Amniotic epithelial cell (primary cell): ENCODE measurements around the gene SOWAHA.

ENCODE experiments used
- DNase-seq: peaks from one replicate; pipeline ENCODE4 v3.0.0-alpha.2; 2010; ENCODE audit warnings: low read depth

The SOWAHA gene

DNA sequence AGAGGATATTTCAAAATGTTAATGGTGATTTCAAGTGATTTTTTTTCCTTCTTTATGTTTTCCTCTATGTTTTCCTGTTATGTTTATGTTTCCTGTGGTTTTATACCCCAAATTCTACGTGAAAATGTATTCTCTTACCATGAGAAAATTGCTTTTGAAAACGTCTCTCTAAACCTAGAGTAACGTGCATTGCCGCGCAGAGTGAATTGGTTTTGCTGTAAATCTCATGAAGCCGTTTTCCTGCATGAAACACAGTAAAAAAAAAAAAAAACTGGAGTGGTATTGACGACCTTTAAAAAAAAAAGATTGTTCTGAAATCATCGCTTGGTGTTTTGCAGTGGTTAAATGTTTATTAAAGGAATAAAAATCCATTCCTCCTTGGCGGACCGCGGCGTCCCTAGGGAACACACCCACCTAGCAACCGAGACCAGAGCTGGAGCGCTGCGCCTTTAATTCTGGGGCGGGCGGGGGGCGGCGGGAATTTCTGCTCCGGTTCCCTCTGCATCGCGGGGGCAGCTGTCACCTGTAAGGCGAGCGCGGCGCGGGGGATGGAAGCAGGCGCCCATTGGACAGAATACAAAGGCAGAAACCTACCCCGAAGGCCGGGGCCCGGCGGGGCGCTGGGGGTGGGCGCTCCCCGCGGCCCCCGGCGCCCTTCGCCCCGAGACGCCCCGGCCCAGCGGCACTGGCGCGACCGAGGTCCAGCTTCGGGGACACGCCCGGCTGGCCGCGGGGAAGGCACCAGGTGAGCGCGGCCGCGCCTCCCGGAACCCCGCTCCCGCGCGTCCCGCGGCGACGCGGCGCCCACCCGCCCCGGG lies at the start of gene SOWAHA:
Gene SOWAHA, plus strand, starts transcription at position 522 of the 818 bp plus-strand sequence. CDS start 320 bp downstream, outside the sequence.
- no peak for DNase-seq

DNA sequence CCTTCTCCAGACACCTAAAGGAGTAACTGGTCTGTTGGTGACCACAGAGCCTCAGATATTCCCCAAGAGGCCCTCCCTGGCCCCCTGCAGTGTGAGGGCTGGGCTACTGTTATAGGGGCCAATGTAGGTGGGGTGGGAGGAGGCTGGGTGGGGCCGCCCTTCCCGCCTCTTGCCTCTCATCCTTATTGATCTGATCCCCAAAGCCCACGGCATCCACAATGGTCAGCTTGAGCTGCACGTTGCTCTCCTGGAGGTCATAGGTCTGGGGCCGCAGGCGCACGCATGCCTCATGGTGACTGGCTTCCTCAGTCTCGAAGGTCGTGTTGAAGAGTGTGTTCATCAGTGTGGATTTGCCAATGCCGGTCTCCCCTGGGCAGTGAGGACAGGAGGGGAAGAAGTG lies 49.1 kb upstream of the SOWAHA start:
- DNase-seq = no peak

DNA sequence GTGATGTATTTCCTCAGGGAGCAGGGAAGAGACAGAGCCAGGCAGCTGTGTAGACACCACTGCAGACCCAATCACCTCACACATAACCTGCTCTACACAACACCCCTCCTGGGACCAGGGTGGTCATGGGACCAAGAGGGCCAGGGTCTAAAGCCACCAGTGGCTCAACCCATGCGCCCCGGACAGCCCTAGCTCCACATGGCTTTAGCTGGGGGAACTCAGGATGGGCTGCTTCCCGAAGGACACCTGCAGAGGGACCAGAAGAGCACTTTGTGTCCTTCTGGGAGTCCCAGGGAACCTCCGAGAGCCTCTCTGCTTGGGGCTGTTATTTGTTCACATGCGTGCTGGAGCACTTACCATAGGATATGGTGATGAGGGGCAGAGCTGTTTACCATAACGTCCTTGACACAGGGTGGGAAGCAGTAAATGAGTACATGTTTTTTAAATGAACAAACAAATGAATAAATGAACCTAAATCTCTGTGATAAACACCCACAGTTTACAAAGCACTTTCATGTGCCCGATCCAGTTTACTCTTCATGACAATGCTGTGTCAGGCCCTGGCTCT lies 48.3 kb upstream of the SOWAHA start:
- no peak for DNase-seq

DNA sequence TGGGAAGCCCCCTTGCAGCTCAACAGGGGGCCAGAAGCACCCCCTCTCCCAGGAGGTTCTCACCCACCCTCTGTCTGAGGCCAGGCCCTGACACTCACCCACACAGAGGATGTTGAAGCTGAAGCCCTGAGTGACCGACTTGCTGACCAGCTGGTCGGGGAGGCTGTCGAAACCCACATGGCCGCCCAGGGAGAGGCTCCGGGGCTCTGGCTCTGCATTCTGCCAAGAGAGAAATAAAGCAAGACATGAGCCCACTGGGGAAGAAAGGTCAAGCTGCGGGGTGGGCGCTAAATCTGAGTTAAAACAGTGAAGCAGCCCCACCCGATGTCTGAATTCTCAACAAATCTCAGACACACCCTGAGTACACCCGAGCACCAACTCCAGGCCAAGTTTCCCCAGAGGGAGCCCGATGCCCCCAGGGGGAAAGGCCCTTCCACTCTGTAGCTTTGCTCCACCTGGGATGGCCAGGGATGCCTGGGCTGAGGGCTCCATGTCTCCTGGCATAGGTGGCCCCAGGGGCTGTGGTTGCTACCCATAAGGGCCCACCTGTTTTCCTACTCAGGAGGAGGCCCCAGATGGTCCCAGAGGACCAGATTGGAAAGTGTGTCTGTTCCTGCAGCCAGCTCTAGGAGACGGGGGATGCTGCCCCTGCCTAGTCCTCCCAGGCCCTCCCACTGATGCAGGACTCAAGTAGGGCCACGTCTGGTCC lies 47.6 kb upstream of the SOWAHA start:
- DNase-seq = no peak

DNA sequence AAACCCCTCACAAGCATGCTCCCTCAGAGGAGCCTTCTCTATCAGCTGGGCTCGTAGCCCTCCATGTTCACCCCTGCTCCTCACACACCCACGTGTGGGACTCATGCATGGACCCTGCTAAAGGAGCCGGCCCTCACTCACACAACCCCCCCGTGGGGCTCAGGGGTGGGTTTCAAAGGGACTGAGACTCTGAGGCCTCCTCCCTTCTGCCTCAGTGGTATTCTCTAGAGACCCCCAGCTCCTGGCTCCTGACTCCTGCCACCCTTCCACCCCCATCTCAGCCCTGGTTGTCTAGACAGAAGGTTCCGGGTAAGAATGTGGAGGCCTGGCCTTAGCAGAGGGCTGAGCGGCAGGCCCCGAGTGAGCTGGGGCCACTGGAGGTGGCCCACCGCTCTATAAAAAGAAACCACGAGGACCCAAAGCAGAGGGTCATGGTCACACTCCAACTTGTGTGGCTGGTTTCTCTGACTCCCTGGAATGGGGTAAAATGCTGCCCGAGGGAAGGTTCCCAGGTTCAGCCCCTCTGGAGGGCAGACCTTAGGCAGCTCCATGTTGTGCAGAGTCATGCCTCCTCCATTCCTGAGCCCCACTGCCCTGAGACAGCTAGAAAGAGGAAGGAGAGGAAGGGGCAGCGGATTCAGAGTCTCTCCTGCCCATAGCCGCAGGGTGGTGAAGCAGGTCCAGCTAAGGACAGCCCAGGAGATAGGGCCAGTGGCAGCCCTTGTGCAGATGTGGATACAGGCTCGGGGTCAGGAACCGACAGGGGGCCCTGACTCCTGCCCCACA lies 46.9 kb upstream of the SOWAHA start:
- DNase-seq = no peak

DNA sequence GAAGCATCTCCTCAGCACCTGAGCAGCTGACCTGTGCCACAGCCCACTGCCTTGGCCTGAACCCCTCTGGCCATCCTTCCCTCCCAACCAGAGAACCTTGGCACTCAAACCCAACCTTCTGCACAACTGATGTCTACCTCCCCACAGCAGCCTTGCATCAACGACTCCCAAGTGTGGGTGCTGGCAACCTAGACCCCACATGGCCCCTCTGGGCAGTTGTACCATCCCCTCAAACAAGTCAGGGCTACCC lies 46.4 kb upstream of the SOWAHA start:
- DNase-seq = no peak

DNA sequence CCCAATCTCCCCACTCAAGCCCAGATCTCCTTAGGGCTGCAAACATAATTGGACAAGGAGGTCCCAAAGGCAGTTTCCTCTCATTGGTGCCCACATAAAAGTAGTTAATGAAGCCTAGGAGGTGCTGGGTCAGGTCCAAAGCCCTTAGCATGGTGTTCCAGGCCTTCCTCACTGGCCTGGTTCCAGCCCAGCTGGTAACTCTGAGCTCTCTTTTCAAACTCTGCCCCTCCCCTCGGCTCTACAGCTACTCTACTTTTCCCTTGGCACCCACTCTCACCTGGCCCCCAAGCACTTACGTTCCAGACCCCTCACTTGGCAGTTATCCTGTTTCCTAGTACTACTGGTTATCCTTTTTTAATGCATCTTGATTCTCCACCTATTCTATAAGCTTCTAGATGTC lies 46.0 kb upstream of the SOWAHA start:
- no peak for DNase-seq

DNA sequence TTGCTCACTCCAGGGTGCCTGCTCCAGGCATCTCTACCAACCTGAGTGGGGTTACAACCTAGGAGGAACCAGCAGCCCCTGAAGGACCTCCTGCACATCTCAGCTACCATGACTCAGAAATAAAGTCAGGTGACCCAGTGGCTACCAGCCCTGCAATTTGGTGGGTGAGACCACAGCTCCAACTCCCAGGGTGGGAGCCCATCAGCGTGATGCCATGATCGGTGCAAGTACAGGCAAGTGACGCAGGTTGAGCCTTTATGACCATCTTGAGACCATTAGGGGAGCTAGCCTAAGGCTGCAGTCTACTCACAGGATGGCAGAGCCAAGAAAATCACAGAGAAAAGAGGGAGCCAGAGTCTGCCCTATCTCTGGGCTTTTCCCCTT lies 44.6 kb upstream of the SOWAHA start:
- DNase-seq = no peak

DNA sequence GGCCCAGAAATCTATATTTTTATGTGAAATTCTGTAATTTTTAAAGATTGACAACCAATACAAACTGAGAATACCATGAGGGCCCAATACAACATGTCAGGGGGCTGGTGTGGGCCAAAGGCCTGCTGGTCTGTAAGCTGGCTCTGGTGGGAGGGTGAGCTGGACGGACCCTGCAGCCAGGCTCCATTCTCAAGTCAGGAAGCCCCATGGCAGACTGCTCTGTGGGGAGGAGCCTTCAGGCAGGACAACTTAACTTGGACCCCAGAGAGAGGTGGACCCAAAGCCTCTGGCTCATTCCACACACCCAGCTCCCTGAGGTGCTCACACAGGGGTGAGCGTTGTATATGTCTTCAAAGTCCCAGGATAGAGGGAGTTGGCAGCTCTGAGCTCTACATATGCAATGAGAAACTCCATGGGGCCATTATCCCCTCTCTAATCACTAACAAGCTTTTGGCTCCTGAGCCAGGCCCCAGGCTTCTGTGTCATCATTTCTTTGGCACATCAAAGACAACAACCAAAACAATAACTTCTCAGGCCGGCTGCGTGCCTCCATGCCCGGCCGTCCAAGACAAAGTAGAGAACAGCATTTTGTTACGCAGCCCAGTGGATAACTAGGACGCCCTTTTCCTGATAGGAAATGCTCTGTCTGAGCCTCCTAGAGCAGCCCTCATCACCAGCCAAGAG lies 42.5 kb upstream of the SOWAHA start:
- DNase-seq = no peak

DNA sequence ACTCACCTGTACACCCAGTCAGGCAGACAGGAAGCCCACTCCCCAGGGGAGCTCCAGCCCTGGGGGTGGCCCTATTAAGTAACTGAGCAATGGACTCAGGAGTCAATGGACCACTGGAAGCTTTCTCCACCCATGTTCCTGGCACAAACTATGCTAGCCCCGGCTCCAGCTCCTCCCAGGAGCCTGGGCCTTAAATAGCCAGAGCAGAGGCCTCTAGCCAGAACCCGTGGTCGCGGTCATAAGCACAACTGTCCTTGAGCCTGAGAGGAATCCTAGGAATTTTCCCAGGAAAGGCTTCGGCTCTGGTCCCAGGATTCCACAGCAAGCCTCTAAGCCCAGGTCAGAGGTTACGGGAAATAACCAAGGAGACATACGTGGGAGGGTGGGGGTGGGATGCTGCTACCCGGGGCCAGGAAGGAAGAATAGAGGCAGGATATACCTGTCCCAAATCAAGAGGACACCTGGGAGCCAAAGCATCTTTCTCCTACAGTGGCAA lies 41.6 kb upstream of the SOWAHA start:
- peak; percentile 86 for DNase-seq

DNA sequence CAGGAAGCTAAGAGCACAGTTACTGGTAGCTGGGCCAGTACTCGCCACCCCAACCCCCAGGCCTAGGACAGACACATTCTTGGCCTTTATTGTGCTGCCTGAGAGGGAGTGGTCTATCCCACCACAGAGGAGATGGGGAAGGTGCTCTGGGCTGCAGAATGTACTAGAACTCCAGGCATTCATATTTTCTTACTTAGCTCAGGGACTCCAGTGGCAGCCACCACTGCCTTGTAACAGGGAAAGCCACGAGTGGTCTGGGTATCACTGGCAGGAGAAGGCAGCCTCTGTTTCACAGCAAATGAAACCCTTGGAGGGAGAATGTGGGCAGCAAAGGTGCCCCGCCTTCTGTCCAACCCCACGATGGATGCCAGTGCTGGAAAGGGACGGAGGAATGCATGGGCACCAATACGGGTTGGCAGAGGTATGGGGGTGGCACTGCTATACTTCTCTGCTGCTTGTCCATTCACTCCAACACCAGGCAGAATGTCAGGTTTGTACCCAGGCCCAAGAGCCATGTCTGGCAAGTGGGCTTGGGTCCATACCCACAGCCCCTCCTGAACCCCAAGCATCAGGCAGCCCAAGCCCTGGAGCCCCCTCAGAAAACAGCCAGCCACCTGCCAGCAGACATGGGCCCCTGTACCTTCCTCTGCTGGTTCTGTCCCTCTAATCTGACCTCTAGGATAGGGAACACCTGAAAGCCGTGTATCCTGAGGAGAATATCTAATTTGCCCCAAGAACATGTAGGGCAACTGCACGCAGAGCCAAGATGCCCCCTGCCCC lies 40.6 kb upstream of the SOWAHA start:
- DNase-seq = no peak

DNA sequence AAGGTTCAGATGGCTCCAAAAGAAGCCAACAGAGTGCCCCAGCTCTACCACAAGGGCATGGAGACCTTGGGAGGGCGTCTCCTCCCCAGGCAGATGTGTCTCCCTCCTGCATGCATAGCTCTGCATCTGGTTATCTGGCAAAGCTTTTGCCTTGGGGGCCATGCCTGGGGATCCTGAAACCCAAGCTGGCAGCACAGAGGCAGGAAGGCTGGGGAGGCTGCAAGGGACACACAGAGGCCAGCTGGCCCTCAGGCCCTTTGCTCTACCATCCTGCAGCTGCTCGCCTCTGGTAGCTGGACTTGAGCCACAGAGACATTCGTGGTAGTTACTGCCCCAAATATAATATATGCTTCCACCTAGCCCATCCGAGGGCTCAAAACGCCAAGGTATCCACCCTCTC lies 40.0 kb upstream of the SOWAHA start:
- no peak for DNase-seq

DNA sequence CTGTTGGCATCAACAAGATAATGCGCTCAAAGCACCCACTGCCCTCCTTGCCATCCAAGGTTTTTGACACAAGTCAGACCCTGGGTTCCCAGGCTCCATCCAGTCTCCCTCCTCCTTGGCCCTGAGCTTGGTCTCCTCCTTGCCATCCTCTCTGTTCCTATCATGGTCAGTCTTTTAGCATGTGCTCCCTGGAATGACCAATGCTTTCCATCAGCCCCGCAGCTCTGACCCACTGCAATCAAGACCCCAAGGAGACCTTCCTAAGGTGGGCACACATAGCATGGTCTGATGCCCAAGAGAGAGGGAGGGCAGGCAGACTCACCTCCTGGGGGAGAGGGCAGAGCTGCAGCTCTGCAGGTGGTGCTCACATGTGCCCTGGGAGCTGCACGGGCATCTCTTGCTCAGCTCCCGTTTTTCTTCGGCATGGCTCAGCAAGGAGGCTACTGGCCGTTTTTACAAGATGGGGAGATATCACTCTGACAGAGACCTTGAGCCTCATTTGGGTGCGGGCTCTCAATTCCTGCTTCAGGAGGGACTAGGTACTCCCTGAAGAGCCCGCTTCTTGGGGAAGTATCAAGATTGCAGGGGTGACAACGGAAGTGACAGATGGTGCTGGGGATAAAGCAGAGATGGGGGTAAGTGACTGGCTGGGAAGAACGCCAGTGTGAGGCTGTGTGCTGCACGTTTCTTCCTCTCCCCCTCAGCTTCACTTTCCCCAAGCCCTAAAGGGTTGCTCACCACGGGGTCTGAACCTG lies 39.3 kb upstream of the SOWAHA start:
- DNase-seq = no peak

DNA sequence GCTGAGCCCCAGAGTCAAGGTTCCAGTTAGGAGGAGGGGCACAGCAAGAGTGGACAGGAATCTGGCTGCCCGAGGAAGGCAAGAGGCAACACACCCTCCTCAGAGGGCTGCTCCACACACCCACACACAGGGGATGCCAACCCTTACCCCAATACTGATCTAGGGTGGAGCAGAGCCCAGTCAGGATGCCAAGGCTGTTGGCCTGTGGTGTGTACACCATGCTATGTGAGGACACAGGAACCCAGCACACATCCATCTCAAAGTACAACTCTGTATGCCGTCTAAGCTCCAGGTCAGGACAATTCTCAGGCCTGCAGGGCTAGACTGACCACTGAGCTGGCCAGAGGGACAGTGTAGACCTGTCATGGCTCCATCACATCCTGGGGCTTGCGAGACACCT lies 38.7 kb upstream of the SOWAHA start:
- DNase-seq = no peak

DNA sequence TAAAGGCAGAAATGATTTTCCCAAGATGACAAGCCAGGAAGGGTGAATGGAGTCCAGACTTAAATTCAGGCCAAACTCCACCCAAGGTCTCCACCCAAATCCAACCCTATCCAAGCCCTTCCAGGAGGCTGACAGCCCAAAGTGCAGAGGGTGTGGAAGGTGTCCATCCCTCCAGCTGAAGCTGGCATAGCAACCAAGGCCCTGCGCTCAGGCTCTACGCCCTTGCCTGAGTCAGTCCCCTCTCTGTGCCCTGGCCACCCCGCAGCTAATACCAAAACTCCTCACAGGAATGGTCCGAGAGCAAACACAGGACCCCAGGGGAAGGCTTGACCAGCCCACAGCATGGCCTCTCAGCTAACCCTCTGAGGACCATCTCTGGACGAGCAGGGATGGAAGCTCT lies 38.2 kb upstream of the SOWAHA start:
- DNase-seq = no peak

DNA sequence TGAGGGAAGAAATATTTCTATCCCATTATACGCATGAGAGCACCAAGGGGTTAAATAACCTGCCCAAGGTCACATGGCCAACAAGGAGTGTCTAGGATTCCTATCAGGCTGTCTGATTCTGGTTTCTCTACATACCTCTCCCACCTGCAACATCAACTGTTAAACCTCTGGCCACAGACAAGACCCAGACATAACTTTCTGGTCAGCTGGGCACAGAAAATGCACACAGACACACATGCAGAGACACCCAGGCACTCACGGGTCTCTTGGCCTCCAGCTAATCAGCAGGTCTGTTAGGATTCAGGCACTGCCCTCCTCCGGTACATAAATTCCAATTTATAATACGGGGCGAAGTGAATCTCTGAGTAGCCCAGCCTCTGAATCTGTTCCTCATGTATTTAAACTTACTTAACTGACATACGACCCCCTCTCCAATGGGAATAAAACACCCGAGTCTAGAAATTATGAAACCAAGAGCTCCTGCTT lies 37.6 kb upstream of the SOWAHA start:
- DNase-seq = no peak

DNA sequence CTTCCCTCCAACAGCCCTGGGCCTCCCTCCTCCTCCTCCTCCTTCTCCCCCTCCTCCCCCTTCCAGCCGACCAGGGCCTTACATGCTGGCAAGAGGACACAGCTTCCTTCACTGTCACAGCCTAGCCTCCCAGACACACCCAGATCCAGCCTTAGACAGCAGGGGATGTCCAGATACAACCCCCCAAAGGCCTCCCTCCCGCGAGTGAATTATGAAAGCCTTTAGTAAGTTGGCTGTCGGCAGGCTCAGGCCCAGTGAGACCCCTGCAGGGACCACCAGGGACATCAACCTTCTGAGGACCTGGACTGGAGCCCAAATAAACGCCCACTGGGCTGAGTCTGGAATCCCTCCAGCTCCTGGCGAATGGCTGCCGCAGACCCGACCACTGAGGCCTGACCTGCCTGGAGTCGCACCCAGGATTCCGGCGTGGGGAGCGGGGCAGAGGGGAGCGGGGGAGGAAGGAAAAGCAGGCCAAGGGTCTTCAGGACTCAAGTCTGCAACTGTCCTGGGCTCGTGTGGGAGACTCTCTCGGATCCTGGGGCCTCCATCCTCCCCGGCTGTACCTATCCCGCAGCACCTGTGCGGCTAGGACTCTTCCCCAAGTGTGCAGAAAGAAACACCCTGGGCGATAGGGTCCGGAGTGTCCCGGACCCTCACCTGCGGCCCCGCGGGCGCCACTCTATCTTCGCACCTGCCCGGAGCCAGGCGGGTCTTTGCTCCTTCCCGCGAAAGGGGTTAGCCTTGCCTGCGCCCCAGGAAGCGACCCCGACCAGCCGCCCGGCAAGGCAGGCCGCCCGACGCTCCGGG lies 36.8 kb upstream of the SOWAHA start:
- no peak for DNase-seq

DNA sequence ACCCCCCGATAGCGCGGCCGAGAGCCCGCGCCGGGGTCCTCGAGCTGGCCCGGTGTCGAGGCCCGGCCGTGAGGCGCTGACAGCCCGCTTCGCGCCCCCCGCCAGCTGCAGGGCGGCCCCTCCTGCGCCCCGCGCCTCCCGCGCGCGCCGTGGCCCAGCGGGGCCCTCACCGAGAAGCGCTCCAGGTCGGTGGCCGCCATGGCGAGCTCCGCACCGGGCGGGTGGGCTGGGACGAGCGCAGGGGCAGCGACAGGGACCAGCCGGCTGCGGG lies 36.2 kb upstream of the SOWAHA start:
- DNase-seq = no peak

DNA sequence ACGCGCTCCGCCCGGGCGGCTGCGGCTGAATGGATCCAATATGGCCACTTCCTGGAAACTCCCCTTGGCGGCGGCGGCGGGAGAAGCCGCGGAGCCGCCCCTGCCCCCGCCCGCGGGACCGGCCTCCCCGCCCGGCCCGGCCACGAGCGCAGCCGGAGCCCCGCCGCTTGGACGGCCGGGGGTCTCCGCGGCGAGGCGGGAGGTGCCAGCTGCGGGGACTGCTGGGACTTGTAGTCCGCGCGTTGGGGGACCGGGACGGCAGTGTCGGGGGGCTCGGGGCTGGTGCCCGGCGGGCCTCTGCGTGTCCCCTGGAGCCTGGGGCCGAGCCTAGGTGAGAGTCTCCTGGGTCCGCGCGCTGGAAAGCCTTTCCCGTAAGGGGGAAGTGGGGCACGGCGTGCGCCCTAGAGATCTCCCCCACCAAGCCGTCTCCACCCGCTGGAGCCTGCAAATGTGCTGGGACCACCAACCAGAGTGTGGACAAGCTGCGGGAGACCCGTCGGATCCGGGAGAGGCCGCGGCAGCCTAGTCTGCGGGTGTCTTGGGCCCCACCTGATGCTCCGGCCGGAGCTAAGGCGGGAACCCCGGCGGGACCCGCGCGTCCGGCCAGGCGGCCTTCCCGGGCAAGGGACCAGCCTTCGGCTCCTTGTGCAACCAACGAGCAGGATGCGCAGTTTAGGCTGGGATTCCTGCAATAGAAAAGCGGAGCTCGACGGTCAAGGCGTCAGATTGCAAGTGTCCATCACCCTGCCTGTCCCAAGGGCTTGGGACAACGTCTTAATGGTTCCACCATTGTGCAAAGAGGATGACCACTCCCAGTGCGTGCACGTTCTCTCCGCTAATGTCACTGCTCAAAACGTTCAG lies 35.7 kb upstream of the SOWAHA start, which contains the start of gene SEPTIN8:
Gene SEPTIN8, minus strand, starts transcription at position 31 of the 861 bp plus-strand sequence. CDS start 102 bp downstream, outside the sequence.
- DNase-seq = no peak
